CD1c-positive myeloid dendritic cell (primary cell): ENCODE results near the gene ANKAR.
"Not testable (repeated sequence)": the region's sequence is repeated elsewhere in the genome, so short reads cannot be mapped to it uniquely, and the experiment has no call there.

Source experiments
- DNase-seq: peaks from one replicate; pipeline ENCODE4 v3.0.0-alpha.2; 2016; ENCODE audit errors: extremely low spot score

Gene ANKAR

DNA sequence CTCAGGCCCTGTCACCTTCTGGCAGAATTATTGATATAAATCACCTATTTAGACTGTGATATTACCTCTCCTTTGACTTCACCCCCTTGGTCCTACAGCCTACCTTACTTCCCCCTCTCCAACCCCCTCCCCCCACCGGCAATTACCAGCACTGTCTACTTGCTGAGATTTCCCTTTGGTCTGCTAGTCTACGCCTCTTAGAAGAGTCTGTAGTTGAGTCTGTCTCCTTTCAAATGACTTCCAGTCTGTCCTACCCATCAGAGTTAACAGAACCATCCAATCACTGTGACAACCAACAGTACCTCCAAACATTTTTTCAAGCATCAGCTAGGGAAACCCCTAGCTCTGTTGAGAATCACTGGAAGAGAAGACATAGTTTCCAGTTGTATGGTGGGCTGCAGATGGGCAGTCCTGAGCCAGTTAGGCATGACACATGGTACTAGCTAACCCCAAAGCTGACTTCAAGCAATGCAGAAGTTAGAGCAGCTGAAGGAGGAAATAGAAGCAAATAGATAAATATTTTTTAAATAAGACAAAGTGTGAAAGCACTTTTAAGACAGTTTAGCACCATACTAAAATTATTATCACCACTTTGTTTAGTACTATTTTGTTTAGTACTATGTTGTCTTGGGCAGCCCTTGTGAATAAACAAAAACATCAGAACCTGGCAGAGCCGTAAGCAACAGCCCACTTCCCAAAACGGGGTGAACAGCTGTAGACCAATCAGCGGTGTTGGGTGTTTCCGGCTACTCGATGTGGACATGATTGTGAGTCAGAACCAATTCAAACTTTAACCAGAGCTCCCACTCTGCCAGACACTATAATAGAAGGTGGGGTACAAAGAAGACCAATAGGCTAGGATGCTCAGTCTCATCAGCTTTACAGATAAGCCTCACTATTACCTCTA lies 15.9 kb upstream of the ANKAR start:
- DNase-seq, result peak; percentile 62

GRCh38 chr2:189659734-189660133 lies 14.7 kb upstream of the ANKAR start:
- DNase-seq, result no peak

- no peak for DNase-seq
Measured at GRCh38 chr2:189660803-189661147, 13.7 kb upstream of the ANKAR start.

DNA sequence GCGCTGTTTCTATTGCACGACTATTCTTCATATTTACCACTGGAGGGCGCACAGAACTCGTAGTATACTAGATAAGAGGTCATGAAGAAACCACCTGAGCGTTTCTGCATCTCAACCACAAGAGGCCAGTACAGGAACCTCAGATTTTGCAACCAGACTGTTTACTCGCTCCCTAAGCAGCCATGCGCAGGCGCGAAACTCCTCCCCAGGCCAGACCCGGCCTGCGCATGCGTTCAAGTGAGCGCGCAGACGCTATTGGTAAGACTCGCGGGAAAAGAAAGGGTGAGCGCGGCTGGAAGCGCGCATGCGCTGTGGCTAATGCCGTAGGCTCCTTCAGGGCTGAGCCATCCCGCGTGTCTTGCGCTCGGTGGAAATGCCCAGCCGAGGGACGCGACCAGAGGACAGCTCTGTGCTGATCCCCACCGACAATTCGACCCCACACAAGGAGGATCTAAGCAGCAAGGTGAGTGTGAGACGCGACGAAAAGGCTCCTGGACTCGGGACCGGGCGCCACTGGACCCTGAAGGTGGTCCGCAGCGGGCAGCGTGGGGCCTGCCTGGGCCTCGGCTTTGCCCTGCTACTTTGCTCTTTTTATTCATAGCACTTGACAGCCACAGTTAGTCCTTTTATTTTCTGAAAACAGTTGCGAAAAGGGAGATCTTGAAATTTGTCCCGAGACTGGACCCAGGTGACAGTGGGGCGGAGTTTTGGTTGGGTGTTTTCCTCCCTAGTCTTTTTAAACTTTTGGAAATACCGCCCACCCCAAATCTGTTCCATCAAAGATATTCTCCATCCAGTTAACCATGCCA lies 13.1 kb upstream of the ANKAR start, which contains the start of gene ASNSD1:
Gene ASNSD1 (plus strand): TSS at position 312 of the 809 bp plus-strand sequence. CDS start 4,674 bp downstream, outside the sequence.
- peak; percentile 100 for DNase-seq

- no peak for DNase-seq
Measured at GRCh38 chr2:189661957-189662321, 12.5 kb upstream of the ANKAR start.

DNA sequence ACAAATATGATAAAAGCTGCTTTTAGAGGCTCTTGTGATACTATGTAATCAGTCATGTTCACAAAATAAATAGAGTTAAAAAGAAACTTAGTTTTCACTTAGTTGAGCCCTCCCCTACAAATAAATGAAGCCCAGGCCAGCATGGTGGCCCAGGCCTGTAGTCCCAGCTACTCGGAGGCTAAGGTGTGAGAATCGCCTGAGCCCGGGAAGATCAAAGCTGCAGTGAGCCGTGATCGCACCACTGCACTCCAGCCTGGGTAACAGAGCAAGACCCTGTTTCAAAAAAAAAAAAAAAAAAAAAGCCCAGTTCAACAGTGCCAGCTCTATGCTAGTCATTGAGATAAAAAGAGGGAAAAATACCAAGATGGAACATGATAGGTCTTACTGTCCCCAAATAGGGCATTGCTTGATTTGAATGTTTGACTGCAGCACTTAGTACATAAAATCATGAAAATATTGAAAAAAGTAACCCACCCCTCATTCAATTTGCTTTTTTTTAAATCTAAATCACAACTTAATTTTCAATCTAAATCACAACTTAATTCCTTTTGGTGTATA lies 11.7 kb upstream of the ANKAR start:
- no peak for DNase-seq

- DNase-seq, result not testable (repeated sequence)
Measured at GRCh38 chr2:189663319-189663718, 11.2 kb upstream of the ANKAR start.

DNA sequence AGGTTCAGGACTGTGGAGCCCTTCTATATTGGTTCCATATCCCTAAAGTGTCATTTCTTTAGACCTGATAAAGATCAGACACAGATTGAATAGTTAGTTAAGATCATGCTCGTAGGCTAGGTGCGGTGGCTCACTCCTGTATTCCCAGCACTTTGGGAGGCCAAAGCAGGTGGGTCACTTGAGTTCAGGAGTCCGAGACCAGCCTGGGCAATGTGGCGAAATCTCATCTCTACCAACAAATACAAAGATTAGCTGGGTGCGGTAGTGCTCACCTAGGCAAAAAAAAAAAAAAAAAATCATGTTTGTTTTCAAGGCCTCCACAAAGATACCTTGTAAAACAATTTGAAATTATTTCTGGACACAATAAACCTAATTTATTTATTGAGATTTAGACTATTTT lies 4.6 kb upstream of the ANKAR start:
- DNase-seq, result no peak

DNA sequence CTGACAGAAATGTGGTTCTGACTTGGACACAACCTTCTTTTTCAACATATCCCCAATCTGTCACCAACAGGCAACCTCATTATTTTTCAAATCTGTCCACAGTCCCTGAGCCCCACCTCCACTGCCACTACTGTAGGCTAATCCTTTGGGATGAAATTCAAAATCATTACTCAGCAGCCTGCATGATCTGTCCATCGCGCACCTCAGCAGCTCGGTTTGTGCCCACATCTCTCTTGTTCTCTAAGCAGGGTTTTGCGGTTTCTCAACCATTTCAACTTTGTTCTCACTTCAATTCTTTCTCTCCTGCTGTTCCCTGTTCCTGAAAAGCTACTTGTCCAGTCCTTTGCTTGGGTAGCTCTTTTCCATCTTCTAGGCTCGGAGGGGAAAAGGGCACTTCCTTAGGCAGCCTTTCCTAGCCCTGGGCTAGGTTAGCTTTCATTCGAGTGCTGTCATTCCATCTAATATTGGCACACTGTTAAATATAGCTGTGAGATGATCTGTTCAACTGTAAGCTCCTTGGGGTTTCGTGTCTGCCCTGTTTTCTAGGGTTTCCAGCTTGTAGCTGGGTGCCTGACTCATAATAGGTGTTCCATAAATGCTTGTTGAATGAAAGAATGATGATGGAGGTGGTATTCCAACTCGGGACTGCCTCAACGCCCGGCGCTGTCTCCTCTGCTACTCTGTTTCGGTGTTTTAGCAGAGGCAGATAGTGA lies 653 bp upstream of the ANKAR start:
- DNase-seq, result no peak

- DNase-seq, result no peak
Measured at GRCh38 chr2:189676471-189676870, 2.0 kb downstream of the ANKAR start.

- no peak for DNase-seq
Measured at GRCh38 chr2:189679226-189679625, 4.8 kb downstream of the ANKAR start.

GRCh38 chr2:189681203-189681602 lies 6.7 kb downstream of the ANKAR start:
- DNase-seq, result no peak

- no peak for DNase-seq
Measured at GRCh38 chr2:189681903-189682302, 7.4 kb downstream of the ANKAR start.

- DNase-seq, result no peak
Measured at GRCh38 chr2:189683348-189683747, 8.9 kb downstream of the ANKAR start.

DNA sequence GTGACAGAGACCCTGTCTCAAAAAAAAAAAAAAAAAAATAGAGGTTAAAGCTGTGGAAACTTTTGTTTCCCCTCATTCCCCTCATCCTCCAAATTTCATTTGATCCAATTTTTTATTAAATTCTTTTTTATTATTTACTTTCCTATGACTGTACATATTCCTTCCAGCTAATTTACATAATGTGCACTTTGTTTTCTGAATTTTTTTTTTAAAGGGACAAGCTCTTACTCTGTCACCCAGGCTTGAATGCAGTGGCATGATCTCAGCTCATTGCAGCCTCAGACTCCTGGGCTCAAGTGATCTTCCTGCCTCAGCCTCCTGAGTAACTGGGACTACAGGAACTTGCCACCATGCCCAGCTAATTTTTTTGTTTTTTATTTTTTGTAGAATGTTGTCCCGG lies 10.3 kb downstream of the ANKAR start:
- no peak for DNase-seq

- no peak for DNase-seq
Measured at GRCh38 chr2:189685540-189686229, 11.2 kb downstream of the ANKAR start.

DNA sequence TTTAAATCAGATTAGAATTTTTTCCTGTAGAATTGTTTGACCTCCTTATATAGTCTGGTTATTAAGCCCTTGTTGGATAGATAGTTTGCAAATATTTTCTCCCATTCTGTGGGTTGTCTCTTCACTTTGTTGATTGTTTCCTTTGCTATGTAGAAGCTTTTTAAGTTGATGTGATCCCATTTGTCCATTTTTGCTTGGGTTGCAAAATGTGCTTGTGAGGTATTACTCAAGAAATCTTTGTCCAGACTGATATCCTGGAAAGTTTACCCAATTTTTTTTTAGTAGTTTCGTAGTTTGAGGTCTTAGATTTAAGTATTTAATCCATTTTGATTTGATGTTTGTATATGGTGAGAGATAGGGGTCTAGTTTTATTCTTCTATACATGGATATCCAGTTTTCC lies 13.3 kb downstream of the ANKAR start:
- DNase-seq, result not testable (repeated sequence)

DNA sequence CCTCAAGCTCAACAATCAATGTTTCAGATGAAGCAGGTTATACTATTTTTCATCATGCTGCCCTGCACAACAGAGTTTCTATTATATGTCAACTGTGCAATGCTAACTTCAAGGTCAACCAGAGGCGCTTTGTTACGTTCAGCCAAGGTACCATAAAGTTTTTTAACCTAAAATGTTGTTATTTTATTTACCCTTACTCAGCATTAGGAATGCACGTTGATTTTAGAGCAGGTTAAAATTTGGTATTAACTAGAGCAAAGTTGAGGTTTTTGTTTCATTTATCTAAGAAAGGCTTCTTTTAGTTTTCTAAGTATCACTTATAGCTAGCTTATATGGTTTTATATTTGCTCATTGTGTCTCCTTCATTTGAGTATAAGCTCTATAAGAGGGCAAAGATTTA lies 21.8 kb downstream of the ANKAR start:
- DNase-seq, result no peak

DNA sequence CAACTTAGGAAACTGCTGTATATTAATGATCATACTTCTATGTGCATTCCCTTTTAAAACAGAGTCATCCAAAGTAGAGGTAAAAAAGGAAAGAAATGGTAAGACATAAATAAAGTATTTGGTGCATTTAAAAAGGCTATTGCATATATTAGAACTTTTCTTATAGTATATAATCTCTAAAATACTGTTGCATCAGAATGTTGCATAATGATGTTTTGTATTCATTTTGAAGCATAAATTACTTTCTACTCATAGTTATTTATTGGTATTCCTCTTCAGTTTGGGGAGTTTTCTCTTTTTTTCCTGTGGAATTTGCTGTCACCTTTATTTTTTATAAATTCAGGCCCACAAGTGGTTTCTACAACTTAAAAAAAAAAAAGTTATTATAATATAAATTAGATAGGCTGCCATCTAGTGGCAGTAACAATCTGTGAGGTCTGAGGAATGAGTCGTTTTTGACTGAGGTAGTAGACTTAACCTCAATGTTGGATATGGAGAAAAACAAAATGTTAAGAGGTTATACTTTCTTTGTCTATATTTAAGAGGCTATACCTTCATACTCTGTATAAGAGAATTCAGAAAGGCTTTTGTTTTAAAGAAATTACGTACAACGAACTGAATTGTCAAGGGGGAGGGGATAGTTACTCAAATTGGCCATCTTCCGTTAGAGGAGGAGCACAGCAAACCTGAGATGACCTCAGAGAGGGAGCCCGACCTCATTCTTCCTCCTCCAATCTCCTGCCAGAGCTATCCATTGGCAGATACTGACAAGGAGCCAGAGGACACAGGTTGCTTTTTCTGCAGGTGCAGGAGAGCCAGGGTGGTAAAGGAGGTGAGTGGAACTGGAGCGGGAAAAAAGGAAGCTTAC lies 23.8 kb downstream of the ANKAR start:
- peak; percentile 68 for DNase-seq

DNA sequence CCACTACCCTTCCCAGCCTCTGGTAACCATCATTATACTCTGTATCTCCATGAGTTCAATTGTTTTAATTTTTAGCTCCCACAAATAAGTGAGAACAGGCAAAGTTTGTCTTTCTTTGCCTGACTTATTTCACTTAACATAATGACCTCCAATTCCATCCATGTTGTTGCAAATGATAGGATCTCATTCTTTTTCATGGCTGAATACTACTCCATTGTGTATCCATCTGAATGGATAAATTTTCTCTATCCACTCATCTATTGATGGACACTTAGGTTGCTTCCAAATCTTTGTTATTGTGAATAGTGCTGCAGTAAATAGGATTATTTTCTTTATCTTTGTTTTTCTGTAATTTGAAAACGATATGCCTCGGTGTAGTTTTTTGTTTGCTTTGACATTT lies 26.2 kb downstream of the ANKAR start:
- no peak for DNase-seq
